T-helper 2 cell (primary cell): ENCODE data around the gene KIFC3.
"Not testable (repeated sequence)": the region's sequence is repeated elsewhere in the genome, so short reads cannot be mapped to it uniquely, and the experiment has no call there.

Experiments
- DNase-seq, 5 experiments: peaks; one replicate each; pipeline versions ENCODE4 v3.0.0 to v3.0.0-alpha.2; 2012 to 2022

KIFC3 gene

GRCh38 chr16:57804111-57804837, 2.0 kb upstream of the KIFC3 start:
- DNase-seq: no peak

DNA sequence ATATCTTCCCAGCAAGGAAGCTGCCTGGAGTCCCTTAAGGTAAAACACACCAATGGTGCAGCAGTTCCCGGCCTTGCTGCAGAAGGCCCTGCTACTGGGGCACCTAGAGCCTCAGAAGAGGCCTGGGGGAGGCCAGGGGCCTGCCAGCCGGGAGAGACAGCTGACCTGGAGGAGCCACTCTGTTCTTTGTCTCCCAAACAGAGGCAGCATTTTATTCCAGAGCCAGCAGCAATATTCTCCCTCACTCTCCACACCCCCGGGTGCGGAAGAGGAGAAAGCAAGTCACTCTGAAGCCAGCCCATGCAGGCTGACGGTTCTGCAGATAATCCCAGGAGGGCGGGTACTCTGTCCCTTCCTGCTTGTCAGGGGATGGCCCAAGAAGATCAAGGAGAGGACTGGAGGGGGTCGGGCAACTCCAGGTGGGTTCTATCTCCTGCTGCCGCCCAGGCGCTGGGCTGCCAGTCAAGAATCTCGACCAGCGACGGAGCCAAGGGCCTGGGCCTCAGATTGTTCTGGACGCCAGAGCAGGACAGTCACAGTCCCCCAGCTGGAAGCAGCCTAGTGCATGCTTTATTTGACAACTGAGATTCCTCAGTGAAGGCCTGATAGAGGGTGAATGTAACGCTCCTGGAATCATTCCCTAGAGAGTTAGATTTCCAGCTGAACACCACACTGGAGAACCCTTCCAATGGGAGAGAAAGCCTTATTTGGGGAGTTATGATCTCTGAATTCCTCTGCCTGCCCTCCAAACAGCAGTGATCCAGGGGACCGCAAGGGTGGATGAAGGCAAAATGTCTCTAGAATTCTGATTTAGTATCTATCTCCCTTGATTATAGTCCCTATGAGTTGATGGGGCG, 1.1 kb upstream of the KIFC3 start:
- DNase-seq: no peak

- no peak for DNase-seq
Measured at GRCh38 chr16:57801809-57802340, 416 bp downstream of the KIFC3 start.

- no peak for DNase-seq
Measured at GRCh38 chr16:57801098-57801808, 1.0 kb downstream of the KIFC3 start.

GRCh38 chr16:57800200-57801097, 1.8 kb downstream of the KIFC3 start:
- no peak for DNase-seq

GRCh38 chr16:57799600-57800199, 2.6 kb downstream of the KIFC3 start:
- no peak for DNase-seq

- no peak for DNase-seq
Measured at GRCh38 chr16:57798953-57799599, 3.2 kb downstream of the KIFC3 start.

DNA sequence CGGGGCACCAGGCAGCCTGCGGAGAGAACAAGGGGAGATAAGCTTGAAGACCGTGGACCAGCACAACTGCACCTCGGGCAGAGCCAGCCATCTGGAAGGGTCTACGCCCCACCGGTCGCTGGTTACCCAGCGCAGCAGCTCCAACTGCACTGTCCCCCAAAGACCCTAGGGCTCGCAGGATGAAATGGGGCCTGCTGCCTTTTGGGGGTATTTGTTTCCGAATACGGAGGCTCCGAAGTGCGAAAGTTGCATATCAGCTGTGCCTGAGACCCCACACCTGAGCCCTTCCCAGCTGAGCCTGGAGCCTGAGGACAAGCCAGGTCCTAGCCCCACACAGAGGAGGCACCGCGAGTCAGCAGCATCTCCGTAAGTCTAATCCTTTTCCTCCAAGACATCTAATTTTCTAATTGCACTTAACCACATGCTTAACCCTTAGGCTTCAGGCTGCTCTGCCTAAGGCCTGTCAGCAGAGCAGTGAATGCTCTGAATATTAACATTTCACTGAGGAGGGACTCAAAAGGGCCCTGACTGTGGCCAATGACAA, 4.0 kb downstream of the KIFC3 start:
- DNase-seq: no peak

- no peak for DNase-seq
Measured at GRCh38 chr16:57797526-57798266, 4.6 kb downstream of the KIFC3 start.

- DNase-seq: no peak
Measured at GRCh38 chr16:57797216-57797525, 5.1 kb downstream of the KIFC3 start.

DNA sequence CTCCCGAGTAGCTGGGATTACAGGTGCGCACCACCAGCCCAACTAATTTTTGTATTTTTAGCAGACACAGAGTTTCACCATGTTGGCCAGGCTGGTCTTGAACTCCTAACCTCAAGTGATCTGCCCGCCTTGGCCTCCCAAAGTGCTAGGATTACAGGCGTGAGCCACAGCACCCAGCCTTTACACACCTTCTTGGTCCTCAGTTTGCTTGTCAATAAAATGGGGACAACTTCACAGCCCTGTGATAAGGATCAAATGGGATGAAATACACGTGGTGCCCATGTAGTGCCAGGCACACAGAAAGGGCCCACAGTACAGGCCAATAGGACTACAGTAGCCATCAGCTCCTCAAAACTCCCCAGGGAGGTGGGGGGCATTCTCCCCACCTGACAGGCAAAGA, 6.3 kb downstream of the KIFC3 start:
- not testable (repeated sequence) for DNase-seq

GRCh38 chr16:57795431-57795878, 6.8 kb downstream of the KIFC3 start:
- DNase-seq: peak in 1 of 5 experiments; percentile 59

DNA sequence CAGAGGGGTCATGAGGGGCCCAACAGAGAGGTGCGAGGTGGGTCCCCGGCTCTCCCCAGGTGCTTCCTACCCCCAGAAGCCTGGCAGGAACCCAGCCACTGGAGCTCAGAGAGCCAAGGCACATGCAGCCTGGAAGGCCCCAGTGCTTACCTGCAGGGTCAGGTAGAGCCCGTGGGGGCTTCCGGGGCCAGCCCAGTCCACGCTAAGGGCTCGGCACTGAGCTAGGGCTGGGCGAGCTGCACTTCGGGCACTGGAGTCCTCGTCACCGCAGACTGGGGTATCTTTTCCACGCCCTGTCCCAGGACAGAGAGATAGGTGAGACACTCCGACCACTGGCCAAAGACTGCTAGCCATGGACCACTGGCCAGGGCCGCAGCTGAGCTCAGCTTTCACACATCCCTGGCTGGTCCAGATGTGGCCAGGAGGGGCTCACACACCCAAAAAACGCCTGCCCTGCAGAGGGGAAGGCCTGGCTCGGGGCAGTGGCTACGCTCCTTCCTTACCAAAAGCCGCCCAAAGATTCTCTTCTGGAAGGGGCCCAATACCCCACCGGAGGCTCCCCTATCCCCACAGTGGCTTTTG, 7.4 kb downstream of the KIFC3 start:
- DNase-seq: no peak

DNA sequence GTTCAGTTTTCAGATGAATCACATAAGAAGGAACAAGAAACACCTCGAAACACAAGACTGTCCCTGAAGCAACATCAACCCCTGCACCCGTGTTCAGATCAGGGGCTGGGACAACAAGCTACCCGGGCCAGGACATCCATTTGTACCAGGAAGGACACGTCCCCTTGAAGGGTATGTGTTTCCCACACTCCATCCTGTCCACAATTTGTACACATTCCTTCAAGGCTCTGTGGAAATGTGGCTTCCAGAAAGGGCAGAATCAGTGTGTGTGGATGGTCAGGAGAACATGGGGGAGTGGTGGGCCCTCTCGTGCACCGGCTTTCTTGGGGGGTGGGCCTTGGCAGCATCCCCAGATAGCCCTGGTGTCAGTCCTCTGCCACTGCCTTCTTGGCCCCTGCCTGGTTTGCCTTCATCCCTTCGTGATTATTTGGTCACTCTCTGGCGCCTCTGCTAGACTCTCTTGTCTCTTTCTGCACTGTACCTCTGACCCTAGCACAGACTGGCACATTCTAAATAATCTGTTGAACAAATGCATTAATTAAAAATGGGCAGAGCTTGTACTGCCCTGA, 10.3 kb downstream of the KIFC3 start:
- DNase-seq: no peak

- no peak for DNase-seq
Measured at GRCh38 chr16:57791195-57791892, 10.9 kb downstream of the KIFC3 start.

DNA sequence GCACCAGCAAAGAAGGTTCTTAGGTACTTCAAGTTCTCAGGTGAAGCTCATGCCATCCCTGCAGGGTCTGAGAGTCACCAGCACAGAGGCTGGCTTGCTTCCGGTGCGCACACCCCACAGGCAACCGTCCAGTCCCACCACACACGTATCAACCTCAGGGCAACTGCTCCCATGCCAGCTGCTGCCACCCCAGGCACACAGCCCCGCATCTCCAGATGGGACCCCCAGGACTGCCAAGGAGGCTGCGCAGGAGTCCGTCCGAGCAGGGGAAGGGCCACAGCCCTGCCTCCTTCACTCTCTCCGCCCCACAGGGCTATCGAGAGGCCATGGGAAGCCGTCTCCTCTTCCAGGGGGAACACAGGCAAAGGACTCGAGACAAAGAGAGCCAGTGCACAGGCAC, 13.3 kb downstream of the KIFC3 start:
- no peak for DNase-seq

DNA sequence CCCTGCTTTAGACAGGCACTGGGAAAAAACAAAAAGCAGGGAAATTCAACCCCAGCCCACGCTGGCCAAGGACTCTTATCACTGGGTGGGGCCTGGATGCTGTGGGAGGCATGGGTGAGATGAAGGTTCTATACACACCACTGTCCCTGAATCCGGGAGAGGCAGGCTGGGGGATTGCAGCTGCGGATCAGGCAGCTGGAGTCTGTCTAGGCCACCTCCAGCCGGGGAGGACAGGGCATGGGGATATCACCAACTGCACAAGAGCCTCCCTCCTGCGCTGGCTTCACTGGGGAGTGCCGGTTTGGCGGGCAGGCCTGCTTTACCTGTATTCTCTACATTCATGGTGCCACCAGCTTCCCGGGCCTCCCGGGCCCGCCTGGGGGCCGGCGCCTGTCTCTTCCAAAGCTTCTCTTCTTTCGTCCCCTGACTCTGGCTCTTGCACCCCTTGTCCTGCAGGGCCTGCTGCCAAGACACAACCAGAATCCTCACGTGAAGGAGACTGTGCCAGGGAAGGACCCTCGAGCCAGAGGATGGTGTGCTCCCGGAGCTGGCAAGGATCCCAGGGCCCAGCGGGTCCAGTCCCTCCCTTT, 13.9 kb downstream of the KIFC3 start:
- DNase-seq: no peak

GRCh38 chr16:57787519-57787905, 14.8 kb downstream of the KIFC3 start:
- no peak for DNase-seq
